T-cell (primary cell): Measurements from ENCODE around the gene KBTBD13. TPM values are rescaled to one million over a fixed set of nuclear protein-coding genes. Genes with fewer than 3 reads are reported as not detected.

Experiments used
- ATAC-seq, 4 experiments: fragments of 200-7000 bp in 3 of 4; fragments of 150-1000 bp in 1 of 4; cut with Tn5 transposase; replicated peaks in 1 of 4; 1 replicate in 3 of 4; 2 replicates in 1 of 4; pipeline ENCODE4 v1.10.0; 2021; ENCODE audit warnings: moderate library complexity in 3 of 4, mild to moderate bottlenecking in 2 of 4, moderate number of reproducible peaks in 1 of 4
- CTCF ChIA-PET, 2 donors: fragments of 300-600 bp; sonication (Branson Sonifier 250); formaldehyde crosslinking; loops; one replicate each; lab custom pipeline; 2022; ENCODE audit warnings: antibody characterized with exemption in 2 of 2; lab: Charles Lee
- POLR2A ChIA-PET, 2 donors: fragments of 300-600 bp; sonication (Branson Sonifier 250); formaldehyde crosslinking; loops; one replicate each; lab custom pipeline; 2022; ENCODE audit warnings: antibody characterized with exemption in 2 of 2; lab: Charles Lee
- DNase-seq, 35 experiments: peaks; one replicate each; pipeline versions ENCODE4 v3.0.0 to v3.0.0-alpha.2; 2013 to 2023
- H3K27ac ChIP-seq: one replicate; pipeline ENCODE4 v1.5.1; 2013; ENCODE audit warnings: low read length
- H3K27me3 ChIP-seq, 2 experiments: replicated peaks in 1 of 2; 1 replicate in 1 of 2; 2 replicates in 1 of 2; pipeline versions ENCODE4 v1.6.1 to v1.7.0; 2013; ENCODE audit warnings: low read length in 1 of 2, mixed read lengths in 1 of 2; ENCODE audit not compliant: control insufficient read depth in 2 of 2, insufficient read depth in 2 of 2; ENCODE audit errors: extremely low read depth in 1 of 2
- H3K36me3 ChIP-seq, 2 donors: 1 replicate in 1 of 2; 2 replicates in 1 of 2; pipeline versions ENCODE4 v1.6.1 to v1.7.0; 2013; ENCODE audit warnings: low read length in 1 of 2; ENCODE audit not compliant: control insufficient read depth in 2 of 2, insufficient read depth in 1 of 2; ENCODE audit errors: extremely low read depth in 1 of 2
- H3K4me1 ChIP-seq, 2 experiments: 1 replicate in 1 of 2; 2 replicates in 1 of 2; pipeline versions ENCODE4 v1.6.1 to v1.7.0; 2013; ENCODE audit warnings: low read length in 2 of 2, mixed read lengths in 1 of 2; ENCODE audit not compliant: insufficient read depth in 2 of 2, control insufficient read depth in 1 of 2; ENCODE audit errors: extremely low read depth in 1 of 2
- H3K4me3 ChIP-seq, 2 donors: 1 replicate in 1 of 2; 2 replicates in 1 of 2; pipeline versions ENCODE4 v1.5.1 to v1.7.0; 2013; ENCODE audit warnings: mild to moderate bottlenecking in 2 of 2, low read length in 1 of 2, moderate library complexity in 1 of 2; ENCODE audit not compliant: control insufficient read depth in 1 of 2; ENCODE audit errors: extremely low read depth in 1 of 2
- H3K9me3 ChIP-seq: 2 replicates; pipeline ENCODE4 v1.7.0; 2013
- H3K27ac Mint-ChIP-seq, 2 donors: one replicate each; pipeline ENCODE4 v1.8.0; 2020 to 2021; ENCODE audit warnings: mild to moderate bottlenecking in 2 of 2, mixed read lengths in 2 of 2
- H3K27me3 Mint-ChIP-seq, 2 donors: one replicate each; pipeline ENCODE4 v1.8.0; 2021 to 2022; ENCODE audit warnings: mixed read lengths in 2 of 2
- H3K36me3 Mint-ChIP-seq: one replicate; pipeline ENCODE4 v1.8.0; 2021; ENCODE audit warnings: mixed read lengths
- H3K4me1 Mint-ChIP-seq, 3 donors: one replicate each; pipeline ENCODE4 v1.8.0; 2020 to 2022; ENCODE audit warnings: mixed read lengths in 3 of 3, mild to moderate bottlenecking in 1 of 3
- H3K4me3 Mint-ChIP-seq, 3 donors: one replicate each; pipeline ENCODE4 v1.8.0; 2020 to 2022; ENCODE audit warnings: mild to moderate bottlenecking in 3 of 3, mixed read lengths in 3 of 3, moderate library complexity in 3 of 3
- H3K9me3 Mint-ChIP-seq, 3 donors: one replicate each; pipeline ENCODE4 v1.8.0; 2020 to 2022; ENCODE audit warnings: mixed read lengths in 3 of 3
- WGBS: methylation state at CpG from one replicate; pipeline ENCODE4 v1.1.5; 2013; ENCODE audit warnings: missing lambda C conversion rate; ENCODE audit not compliant: insufficient coverage; 5-methylcytosine and 5-hydroxymethylcytosine counted together
- total RNA-seq, 35 experiments: library from RNA in 6 of 35; stranded (reverse) in 6 of 35; fragments of 120-200 nt in 1 of 35; gene quantifications; one replicate each; pipeline versions ENCODE4 v1.2.1 to v1.2.4 and lab custom pipeline; 2013 to 2026

The KBTBD13 gene
- total RNA-seq, 5 donors from 2014 or later (not counting 1 experiment from before 2014, with no cell fraction given) = not detected

DNA sequence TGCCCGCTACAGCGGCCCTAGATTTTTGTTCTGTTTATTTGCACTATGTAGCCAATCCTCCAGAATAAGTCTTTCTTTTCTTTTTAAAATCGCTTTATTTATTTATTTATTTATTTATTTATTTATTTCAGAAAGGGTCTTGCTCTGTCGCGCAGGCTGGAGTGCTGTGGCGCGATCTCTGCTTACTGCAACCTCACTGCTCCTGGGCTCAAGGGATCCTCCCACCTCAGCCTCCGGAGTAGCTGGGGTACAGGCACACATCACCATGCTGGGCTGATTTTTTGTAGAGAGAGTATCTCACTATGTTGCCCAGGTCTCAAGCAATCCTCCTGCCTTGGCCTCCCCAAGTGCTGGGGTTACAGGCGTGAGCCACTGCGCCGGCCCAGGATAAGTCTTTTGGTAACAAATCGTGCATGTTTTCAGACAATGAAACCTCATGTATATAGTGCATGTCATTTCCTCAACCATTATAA is 46.8 kb upstream of the KBTBD13 start:
- H3K9me3 Mint-ChIP-seq = no peaks in the 10 kb centered on the region
- WGBS = 88% methylated on average over 4 of the region's 12 CpGs
- H3K9me3 ChIP-seq = no peaks in the 10 kb centered on the region
- H3K36me3 ChIP-seq = peaks cover 0 to 20% of the 10 kb centered on the region in 2 donors
- CTCF ChIA-PET = interaction anchor here in 1 of 2 donors (0.5 kb wide), 1 partner anchor 172 kb away, joined by 5 read pairs; no protein-coding TSS in a partner anchor
- H3K4me3 Mint-ChIP-seq = peak overlapping the region; percentile 68 to 85 (median 78)
- peaks cover 11 to 21% of the 10 kb centered on the region in 2 experiments for H3K4me1 ChIP-seq
- no peak overlapping the region for H3K27ac Mint-ChIP-seq
- H3K4me3 ChIP-seq = no peak overlapping the region
- peaks cover 15% of the 10 kb centered on the region for H3K36me3 Mint-ChIP-seq
- H3K4me1 Mint-ChIP-seq = peaks cover 23 to 28% (median 28%) of the 10 kb centered on the region in 3 donors
- POLR2A ChIA-PET = interaction anchor here in 1 of 2 donors (0.6 kb wide), 1 partner anchor 38 kb away, joined by 9 read pairs; no protein-coding TSS in a partner anchor
- peaks cover 2 to 7% of the 10 kb centered on the region in 2 experiments for H3K27me3 ChIP-seq
- H3K27me3 Mint-ChIP-seq = peaks cover 0 to 13% of the 10 kb centered on the region in 2 donors
- no peak overlapping the region for H3K27ac ChIP-seq
- ATAC-seq (no peak), DNase-seq (no peak)

GRCh38 chr15:65032801-65033537 is 43.6 kb upstream of the KBTBD13 start:
- 29% methylated on average over 9 of the region's 13 CpGs for WGBS
- POLR2A ChIA-PET = interaction anchor here in 1 of 2 donors (0.6 kb wide), 1 partner anchor 50 kb away, joined by 3 read pairs; no protein-coding TSS in a partner anchor
- peak in 23 of 35 experiments; percentile 8 to 60 (median 24) for DNase-seq
- Mint-ChIP-seq H3K36me3 (no peaks in the 10 kb centered on the region), H3K27me3 (peaks cover 0 to 13% of the 10 kb centered on the region in 2 donors), H3K27ac (no peak overlapping the region), H3K4me1 (peaks cover 15 to 20% (median 19%) of the 10 kb centered on the region in 3 donors), H3K4me3 (peak overlapping the region in 1 of 3 donors; percentile 34), H3K9me3 (no peaks in the 10 kb centered on the region)
- H3K27me3 ChIP-seq = peaks cover 2 to 7% of the 10 kb centered on the region in 2 experiments
- peak in 3 of 4 experiments; percentile 21 to 33 (median 24) for ATAC-seq
- CTCF ChIA-PET = interaction anchor here in 1 of 2 donors (0.9 kb wide), 1 partner anchor 50 kb away, joined by 3 read pairs; no protein-coding TSS in a partner anchor
- no peak overlapping the region for H3K27ac ChIP-seq
- no peak overlapping the region for H3K4me3 ChIP-seq
- H3K9me3 ChIP-seq = no peaks in the 10 kb centered on the region
- H3K4me1 ChIP-seq = peaks cover 7 to 20% of the 10 kb centered on the region in 2 experiments
- H3K36me3 ChIP-seq = no peaks in the 10 kb centered on the region

DNA sequence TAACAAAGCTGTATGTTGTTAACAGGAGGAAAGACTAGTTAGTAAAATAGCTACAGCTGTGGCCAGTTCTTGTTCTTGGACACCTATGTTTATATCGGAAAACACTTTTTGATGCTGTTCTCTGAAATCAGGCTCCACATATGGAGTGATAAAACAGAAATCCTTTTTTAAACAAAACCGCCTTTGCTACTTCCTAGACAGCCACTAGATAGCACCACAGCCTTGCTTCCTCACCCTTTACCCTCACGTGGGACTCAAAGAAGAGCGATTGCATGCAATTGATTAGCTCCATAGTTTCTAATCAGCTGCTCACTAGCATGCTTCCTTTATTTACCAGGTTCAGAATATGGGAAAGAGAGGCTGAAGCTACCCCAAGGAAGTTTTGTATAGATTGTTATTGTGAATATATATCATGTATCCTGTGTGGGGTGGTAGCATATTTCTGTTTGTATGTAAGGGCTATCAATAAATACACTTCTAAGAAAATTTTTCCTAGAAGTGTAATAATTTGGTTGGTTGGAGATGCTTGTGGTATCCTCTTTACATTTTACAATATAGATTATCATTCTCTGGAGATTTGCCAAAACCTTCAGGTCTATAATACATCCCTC is 42.8 kb upstream of the KBTBD13 start:
- H3K4me1 ChIP-seq = peaks cover 2 to 14% of the 10 kb centered on the region in 2 experiments
- peaks cover 2 to 7% of the 10 kb centered on the region in 2 experiments for H3K27me3 ChIP-seq
- ChIA-PET CTCF (interaction anchor here (0.6 to 1.4 kb wide), 7 partner anchors 20 to 460 kb away, joined by 3 to 6 read pairs (median 4); partner anchors contain the start of gene PARP16 (in 1 of the 2)), POLR2A (interaction anchor here in 1 of 2 donors (0.6 kb wide), 1 partner anchor 49 kb away, joined by 3 read pairs; no protein-coding TSS in a partner anchor)
- Mint-ChIP-seq H3K4me1 (peaks cover 8 to 13% (median 12%) of the 10 kb centered on the region in 3 donors), H3K9me3 (no peaks in the 10 kb centered on the region), H3K36me3 (no peaks in the 10 kb centered on the region), H3K4me3 (no peak overlapping the region), H3K27ac (no peak overlapping the region), H3K27me3 (peaks cover 0 to 13% of the 10 kb centered on the region in 2 donors)
- no peaks in the 10 kb centered on the region for H3K9me3 ChIP-seq
- ATAC-seq (peak in 3 of 4 experiments; percentile 24 to 41 (median 29)), DNase-seq (peak in 6 of 35 experiments; percentile 14 to 64 (median 25))
- H3K27ac ChIP-seq = no peak overlapping the region
- no peaks in the 10 kb centered on the region for H3K36me3 ChIP-seq
- 40% methylated on average over 1 of the region's 4 CpGs for WGBS
- no peak overlapping the region for H3K4me3 ChIP-seq

DNA sequence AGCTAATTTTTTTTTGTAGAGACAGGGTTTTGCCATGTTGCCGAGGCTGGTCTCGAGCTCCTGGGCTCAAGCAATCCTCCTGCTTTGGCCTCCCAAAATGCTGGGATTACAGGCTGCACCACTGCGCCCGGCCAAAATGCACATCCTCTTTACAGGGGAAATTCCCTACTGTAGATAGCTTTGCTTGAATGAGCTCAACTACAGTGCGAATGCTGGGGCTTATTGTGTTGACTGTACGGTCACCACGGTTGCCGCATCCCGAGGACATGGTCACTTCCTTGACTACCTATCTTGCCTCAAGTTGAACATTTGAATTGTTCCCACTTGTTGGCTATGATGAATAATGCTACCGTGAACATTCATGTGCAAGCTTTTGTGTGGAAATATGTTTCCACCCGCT is 41.8 kb upstream of the KBTBD13 start:
- H3K4me1 Mint-ChIP-seq = peaks cover 8 to 13% (median 12%) of the 10 kb centered on the region in 3 donors
- ATAC-seq = no peak
- H3K27me3 Mint-ChIP-seq = peaks cover 0 to 13% of the 10 kb centered on the region in 2 donors

DNA sequence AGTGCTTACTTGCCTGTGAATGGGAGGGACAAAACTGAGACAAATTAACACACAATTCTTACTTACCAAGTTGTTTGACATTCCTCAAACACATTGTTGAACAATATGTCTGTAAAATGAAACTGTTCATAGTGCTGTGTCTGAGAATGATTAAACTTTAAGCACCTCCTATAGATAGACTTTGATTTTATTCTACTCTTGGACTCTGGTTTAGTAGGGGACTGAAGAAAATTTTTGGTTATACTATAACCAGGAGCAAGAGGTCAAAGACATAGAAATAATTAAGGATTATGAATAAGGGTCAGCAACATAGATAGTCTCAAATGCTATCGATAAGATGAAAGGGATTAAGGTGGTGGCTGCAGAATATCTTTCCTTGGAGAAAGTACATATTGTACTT is 39.2 kb upstream of the KBTBD13 start:
- peaks cover 2 to 7% of the 10 kb centered on the region in 2 experiments for H3K4me1 ChIP-seq
- CTCF ChIA-PET = no interaction called here

More for the DNA sequence above, 41.8 kb upstream of the KBTBD13 start:
- Mint-ChIP-seq H3K9me3 (no peaks in the 10 kb centered on the region), H3K4me3 (no peak overlapping the region), H3K27ac (no peak overlapping the region), H3K36me3 (no peaks in the 10 kb centered on the region)
- Histone ChIP-seq H3K4me3 (no peak overlapping the region), H3K27me3 (peaks cover 2 to 10% of the 10 kb centered on the region in 2 experiments), H3K36me3 (no peaks in the 10 kb centered on the region), H3K9me3 (no peaks in the 10 kb centered on the region), H3K4me1 (peaks cover 2 to 10% of the 10 kb centered on the region in 2 experiments), H3K27ac (no peak overlapping the region)
- 100% methylated on average over 6 of the region's 11 CpGs for WGBS
- CTCF ChIA-PET = interaction anchor here (0.5 to 1.4 kb wide), 3 partner anchors 43 to 470 kb away, joined by 4 to 6 read pairs (median 6); no protein-coding TSS in a partner anchor
- DNase-seq = no peak
- POLR2A ChIA-PET = no interaction called here

GRCh38 chr15:65038428-65038827 is 38.1 kb upstream of the KBTBD13 start:
- Mint-ChIP-seq H3K27me3 (peaks cover 0 to 3% of the 10 kb centered on the region in 2 donors), H3K27ac (no peak overlapping the region), H3K9me3 (no peaks in the 10 kb centered on the region), H3K36me3 (no peaks in the 10 kb centered on the region), H3K4me3 (no peak overlapping the region), H3K4me1 (peaks cover 4 to 6% (median 5%) of the 10 kb centered on the region in 3 donors)
- WGBS = 94% methylated on average over 2 of the region's 3 CpGs
- peaks cover 0 to 5% of the 10 kb centered on the region in 2 experiments for H3K27me3 ChIP-seq
- ChIA-PET CTCF (no interaction called here), POLR2A (no interaction called here)
- H3K4me1 ChIP-seq = peaks cover 2 to 3% of the 10 kb centered on the region in 2 experiments
- H3K36me3 ChIP-seq = no peaks in the 10 kb centered on the region
- ATAC-seq (no peak), DNase-seq (no peak)
- H3K9me3 ChIP-seq = no peaks in the 10 kb centered on the region
- H3K27ac ChIP-seq = no peak overlapping the region
- H3K4me3 ChIP-seq = no peak overlapping the region

More for the DNA sequence above, 39.2 kb upstream of the KBTBD13 start:
- Mint-ChIP-seq H3K4me3 (no peak overlapping the region), H3K36me3 (no peaks in the 10 kb centered on the region), H3K4me1 (peaks cover 8 to 12% (median 9%) of the 10 kb centered on the region in 3 donors), H3K27ac (no peak overlapping the region), H3K9me3 (no peaks in the 10 kb centered on the region), H3K27me3 (peaks cover 2 to 6% of the 10 kb centered on the region in 2 donors)
- POLR2A ChIA-PET = no interaction called here
- H3K27me3 ChIP-seq = peaks cover 2 to 10% of the 10 kb centered on the region in 2 experiments
- no peaks in the 10 kb centered on the region for H3K36me3 ChIP-seq
- H3K9me3 ChIP-seq = no peaks in the 10 kb centered on the region
- ATAC-seq = no peak
- WGBS = no CpG with 5 or more reads among the region's 1 CpG
- DNase-seq = no peak
- no peak overlapping the region for H3K4me3 ChIP-seq
- no peak overlapping the region for H3K27ac ChIP-seq
